GM10847 (cell line): Measurements from ENCODE around the gene MACROH2A1.

Experiments used
- POLR2A ChIP-seq: IDR thresholded peaks from 2 replicates; pipeline ENCODE4 v1.6.1; 2011; ENCODE audit not compliant: insufficient read length; ENCODE audit errors: extremely low read depth

MACROH2A1 gene

DNA sequence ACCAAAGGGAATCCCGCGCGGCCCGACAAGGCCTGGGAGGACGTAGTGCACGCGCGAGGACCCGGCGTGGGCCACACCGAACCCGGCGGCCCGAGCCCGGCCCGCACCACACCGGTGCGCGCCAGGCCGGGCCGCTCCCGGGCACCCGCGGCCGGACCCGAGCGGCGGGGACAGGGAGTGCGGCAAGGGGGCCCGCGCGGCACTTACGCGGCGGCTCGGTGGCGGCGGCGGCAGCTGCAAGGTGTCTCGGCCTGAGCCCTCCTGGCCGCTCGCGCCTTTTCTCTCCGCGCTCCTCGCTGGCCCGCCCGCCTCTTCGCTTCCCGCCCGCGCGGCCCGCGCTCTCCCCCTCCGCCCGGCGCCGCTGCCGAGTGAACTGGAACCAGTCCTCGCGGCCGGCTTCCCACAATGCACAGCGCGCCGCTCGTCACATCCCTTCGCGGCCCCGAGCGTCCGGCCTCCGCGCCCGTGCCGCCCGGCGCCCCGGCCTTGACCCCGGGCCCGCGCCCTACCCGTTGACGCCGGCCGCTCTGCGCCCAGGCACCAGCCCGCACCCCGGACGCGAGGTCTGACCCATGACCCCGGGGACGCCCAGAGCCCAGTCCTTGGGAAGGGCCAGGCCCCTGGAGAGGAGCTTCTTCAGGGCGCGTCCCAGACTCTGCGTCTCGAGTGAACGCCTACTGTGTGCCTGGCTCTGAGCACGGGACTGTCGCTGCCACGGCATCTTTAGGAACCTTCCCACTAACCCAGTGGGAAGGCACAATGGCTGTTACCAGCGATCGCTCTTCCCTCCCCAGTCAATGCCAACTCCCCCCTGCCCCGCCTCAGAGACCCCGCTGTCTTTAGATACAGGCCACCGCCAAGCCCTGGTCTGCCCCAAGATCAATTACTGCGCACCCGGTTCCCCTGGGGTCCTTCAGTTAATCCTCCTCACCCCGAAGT is at the start of gene MACROH2A1:
Gene MACROH2A1, minus strand, starts transcription at position 377 of the 939 bp plus-strand sequence. CDS start 10,138 bp downstream, outside the sequence.
- TF ChIP-seq POLR2A: peak; percentile 89

DNA sequence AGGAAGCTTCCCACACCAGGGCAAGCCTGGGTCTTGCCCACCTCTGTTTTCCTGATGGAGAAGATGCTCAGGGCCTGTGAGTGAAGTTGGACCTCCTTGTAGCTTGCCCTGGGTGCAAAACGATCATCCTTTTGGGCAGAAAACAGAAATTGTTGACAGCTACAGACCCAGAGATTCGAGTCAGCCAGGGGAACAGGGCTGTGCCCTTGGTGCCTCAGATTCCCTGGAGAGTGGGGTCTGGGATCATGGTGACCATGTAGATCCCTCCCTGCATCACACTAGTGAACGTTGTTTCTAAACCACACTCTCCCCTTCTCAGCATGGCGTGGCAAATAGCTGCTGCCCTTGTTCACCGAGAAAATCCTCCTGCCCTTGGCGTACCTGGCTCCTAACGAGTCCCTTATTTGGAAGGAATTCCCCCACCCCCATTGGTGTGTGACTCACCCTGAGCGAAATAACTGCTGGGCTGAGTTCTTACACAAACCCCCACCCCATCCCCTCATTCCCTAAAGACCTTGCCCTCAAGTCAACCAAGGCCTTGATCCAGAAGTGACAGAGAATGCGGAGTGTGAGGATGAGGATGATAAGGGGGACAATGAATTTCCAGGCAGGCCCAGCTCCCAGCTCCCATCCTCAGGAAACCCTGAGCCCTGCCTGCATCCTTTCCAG is 49.2 kb upstream of the MACROH2A1 start:
- TF ChIP-seq POLR2A: no peak

DNA sequence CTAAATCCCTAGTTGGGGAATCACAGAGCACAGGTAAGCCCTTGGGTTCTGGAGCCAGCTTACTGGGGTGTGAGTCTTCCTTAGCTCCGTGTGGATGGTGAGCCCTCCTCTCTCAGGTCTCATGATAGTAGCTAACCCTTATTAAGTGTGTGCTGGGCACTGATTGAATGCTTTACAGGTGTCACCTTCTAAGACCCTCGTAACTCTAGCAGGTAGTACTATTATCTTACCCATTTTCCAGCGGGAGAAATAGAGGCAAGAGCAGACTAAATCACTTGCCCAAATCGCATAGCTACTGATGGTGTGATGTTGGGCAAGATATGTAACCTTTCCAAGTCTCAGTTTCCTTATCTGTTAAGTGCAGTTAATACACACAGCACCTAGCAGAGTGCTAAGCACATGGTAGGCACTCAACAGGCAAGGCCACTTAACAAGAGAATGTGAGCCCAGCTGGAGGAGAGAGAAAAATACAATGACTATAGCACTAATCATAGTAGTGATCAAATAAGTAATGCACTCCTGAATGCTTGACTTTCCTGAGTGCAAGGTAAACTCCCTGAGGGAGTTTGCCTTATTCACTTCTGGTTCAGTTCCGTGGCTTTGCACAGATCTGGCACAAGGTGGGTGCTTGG is 48.4 kb upstream of the MACROH2A1 start, which contains the start of gene DCANP1:
Gene DCANP1, minus strand, starts transcription at position 51 of the 632 bp plus-strand sequence. CDS start 240 bp downstream, outside the sequence.
- no peak for TF ChIP-seq POLR2A

GRCh38 chr5:135446615-135447014 is 47.6 kb upstream of the MACROH2A1 start:
- no peak for TF ChIP-seq POLR2A

GRCh38 chr5:135446206-135446605 is 47.2 kb upstream of the MACROH2A1 start:
- no peak for TF ChIP-seq POLR2A

DNA sequence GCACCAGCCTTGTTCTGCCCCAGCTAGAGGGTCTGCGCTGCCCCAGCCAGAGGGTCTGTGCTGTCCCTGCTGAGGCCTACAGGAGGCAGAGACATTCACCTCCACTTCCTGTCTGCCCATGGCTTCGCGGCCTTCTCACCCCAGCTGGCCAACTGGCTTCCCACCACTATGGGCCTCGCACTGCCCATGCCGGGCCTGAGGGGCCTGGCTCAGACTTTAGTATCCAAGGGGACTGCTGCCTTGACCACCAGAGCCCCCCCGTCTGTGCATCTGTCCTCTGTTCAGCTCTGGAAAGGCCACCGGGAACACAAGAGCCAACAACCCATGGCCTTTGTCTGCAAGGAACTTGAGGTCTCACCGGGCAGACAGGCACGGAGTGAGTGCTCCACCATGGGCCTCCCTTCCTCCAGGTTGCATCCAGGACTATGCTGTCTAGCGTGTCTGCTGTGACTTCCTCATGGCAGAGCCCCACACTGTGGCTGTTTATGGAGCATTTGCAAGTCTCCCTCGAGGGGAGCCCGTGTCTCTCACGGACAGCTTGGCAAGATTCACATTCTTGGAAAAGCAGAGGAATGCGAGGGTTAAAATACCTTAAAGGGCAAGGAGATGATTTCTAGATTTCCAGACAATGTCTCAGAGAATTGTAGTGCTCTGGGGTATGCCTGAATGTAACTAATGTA is 46.4 kb upstream of the MACROH2A1 start:
- no peak for TF ChIP-seq POLR2A

DNA sequence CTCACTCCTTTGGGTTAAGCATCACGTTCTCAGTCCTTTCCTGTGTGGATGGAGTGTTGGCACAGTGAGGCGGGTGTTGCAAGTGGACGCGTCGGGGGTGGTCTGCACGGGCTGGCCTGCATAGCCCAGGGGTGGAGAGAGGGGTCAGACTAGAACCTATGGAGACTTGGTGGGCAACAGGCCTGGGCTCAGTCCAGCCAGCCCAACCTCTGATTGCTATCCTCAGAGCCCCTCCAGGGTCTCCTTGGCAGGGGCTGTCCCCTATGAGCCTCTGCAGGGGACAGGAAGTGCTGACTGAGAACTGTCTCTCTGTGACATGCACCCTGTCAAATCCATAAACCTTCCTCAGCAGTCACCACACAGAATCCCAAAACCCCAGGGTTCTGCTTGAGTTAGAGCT is 45.9 kb upstream of the MACROH2A1 start:
- TF ChIP-seq POLR2A: no peak

- no peak for TF ChIP-seq POLR2A
Measured at GRCh38 chr5:135444360-135444759, 45.3 kb upstream of the MACROH2A1 start.

GRCh38 chr5:135443161-135443960 is 44.3 kb upstream of the MACROH2A1 start:
- TF ChIP-seq POLR2A: no peak

GRCh38 chr5:135442431-135443160 is 43.6 kb upstream of the MACROH2A1 start:
- no peak for TF ChIP-seq POLR2A

DNA sequence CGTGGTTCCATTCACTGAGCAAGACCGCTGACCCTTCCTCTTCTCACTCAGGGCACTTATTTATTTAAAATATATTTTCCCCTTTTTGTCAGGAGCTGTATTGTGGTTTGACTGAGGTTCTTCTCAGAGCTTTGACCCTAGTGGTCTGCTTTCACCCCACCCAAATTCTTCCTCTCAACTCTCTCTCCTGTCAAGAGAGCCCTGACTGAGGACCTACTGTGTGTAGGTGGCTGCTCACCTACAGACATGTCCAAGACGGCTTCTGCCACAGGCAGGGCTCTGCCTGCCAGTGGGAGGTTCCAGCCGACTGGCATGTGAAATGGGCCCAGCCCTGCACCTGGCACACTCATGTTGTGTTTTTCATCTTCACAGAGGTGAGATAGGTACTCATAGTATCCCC is 42.9 kb upstream of the MACROH2A1 start:
- TF ChIP-seq POLR2A: no peak

DNA sequence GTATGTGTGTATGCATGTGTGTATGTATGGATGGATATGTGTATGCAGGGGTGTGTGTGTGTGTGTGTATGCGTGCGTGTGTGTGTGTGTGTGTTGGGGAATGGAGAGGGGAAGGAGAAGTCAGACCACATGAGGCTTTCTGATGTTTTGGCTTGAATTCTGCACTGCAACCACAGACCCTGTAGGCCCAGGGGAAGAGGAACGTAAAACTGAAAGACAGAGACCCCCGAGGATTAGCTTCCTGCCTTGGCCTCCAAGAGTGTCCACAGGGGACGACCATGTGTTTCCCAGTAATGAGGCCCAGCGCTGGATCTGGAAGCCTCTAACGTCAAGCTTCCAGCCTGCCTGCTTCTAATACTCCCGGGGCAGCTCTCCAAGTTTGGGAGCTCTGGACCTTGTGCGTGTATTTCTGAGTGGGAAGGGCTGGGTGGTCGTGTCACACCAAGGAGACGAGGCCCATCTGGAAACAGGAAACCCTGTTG is 42.4 kb upstream of the MACROH2A1 start:
- TF ChIP-seq POLR2A: no peak

DNA sequence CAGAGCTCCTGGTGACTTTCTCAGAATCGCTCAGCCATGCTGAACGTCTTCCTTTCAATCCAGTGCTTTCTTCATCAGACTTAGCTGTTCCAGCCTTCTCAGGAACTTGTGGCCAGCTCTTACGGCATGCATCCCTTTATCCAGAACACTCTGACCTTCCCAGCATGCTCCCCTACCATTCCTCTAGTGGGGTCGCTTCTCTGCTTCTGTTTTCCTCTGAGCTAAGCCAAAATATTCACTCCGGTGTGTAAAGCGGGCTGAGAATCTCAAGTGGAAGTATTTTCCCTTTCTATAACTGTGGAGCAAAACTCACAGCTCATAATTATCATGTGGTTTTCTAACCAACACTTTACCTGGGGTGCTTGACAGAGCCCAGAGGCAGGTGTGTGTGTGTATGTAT is 41.9 kb upstream of the MACROH2A1 start:
- no peak for TF ChIP-seq POLR2A

DNA sequence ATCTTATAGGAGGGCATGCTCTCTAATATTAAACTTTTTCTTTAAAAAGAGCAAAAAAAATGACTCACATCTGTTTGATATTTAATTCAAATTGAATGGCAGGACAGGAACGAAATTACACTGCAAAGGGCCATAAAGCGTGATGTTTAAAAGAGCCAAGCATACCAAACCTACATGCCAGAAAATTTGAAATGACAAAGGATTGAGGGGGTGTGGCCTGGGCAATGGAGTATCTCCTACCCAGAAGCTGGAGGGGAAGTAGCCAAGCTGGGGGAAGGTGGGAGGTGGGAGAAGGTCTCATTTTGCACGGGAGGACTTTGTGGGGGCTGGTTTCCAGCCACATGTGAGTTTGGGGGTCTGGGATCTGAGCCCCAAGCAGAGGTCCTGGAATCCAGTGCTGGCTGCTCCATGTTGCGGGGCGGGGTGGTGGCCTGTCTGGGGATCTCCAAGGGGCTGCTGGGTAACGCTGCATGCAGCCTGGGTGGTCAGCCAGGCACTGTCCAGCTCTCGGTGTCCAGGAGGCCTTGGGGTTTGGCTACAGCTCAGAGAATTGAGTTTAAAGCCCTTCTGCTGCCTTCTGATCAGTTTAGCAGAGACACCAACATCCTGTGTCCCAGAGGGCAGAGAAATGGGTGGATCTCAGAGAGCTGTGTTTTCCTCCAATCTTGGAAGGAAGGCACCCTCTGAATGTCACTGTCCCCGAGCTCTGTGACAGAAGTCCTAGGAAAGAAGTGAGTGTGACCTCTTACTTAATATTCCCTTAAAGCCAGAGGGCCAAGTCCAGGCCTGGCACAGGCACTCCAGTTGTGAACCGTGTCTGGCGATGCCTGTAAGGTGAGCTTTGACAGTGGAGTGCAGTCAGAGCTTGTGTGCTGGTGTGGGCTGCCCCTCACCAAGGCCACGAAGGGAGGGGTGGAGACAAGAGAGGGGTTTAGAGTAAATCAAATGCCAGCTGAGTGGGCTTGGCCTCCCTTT is 40.5 kb upstream of the MACROH2A1 start:
- no peak for TF ChIP-seq POLR2A
